Kidney epithelial cell (primary cell): ENCODE measurements around the gene SLC43A2. TPM values are rescaled to one million over a fixed set of nuclear protein-coding genes. Genes with fewer than 3 reads are reported as not detected.

ENCODE experiments used
- DNase-seq: peaks from one replicate; pipeline ENCODE4 v3.0.0-alpha.2; 2010; ENCODE audit warnings: low read depth
- H3K27me3 ChIP-seq: 2 replicates; pipeline ENCODE4 v1.6.0; 2011; ENCODE audit warnings: low read length; ENCODE audit not compliant: control insufficient read depth, insufficient read depth
- H3K36me3 ChIP-seq: 2 replicates; pipeline ENCODE4 v1.5.1; 2011; ENCODE audit warnings: low read length; ENCODE audit not compliant: control insufficient read depth, insufficient read depth
- H3K4me3 ChIP-seq: 2 replicates; pipeline ENCODE4 v1.5.1; 2011; ENCODE audit warnings: low read depth, mild to moderate bottlenecking, control low read depth, low read length
- CTCF ChIP-seq: IDR thresholded peaks from 2 replicates; pipeline ENCODE4 v1.5.1; 2011; ENCODE audit warnings: mild to moderate bottlenecking, moderate library complexity, low read length, control low read depth, inconsistent platforms; ENCODE audit not compliant: insufficient read depth, poor library complexity, severe bottlenecking
- total RNA-seq: library from RNA; depleted of rRNA; stranded (reverse); fragments of >200 nt; gene quantifications from 2 replicates; pipeline ENCODE4 v1.2.3, GENCODE V29; 2015

The SLC43A2 gene
- total RNA-seq, 1 donor from 2014 or later = 9.1 TPM

GRCh38 chr17:1630662-1631061 is 2.0 kb upstream of the SLC43A2 start:
- no peak for TF ChIP-seq CTCF
- no peak for DNase-seq
- Histone ChIP-seq H3K36me3 (no peaks in the 10 kb centered on the region), H3K4me3 (no peak overlapping the region), H3K27me3 (peaks cover 7% of the 10 kb centered on the region)

GRCh38 chr17:1629504-1630310 is 1.1 kb upstream of the SLC43A2 start:
- peak; percentile 88 for TF ChIP-seq CTCF
- peak overlapping the region; percentile 49 for H3K4me3 ChIP-seq
- H3K27me3 ChIP-seq = peaks cover 7% of the 10 kb centered on the region
- no peaks in the 10 kb centered on the region for H3K36me3 ChIP-seq
- no peak for DNase-seq

GRCh38 chr17:1628856-1629503 is 346 bp upstream of the SLC43A2 start:
- no peak for DNase-seq
- Histone ChIP-seq H3K27me3 (peaks cover 7% of the 10 kb centered on the region), H3K36me3 (no peaks in the 10 kb centered on the region), H3K4me3 (peak overlapping the region; percentile 49)
- no peak for TF ChIP-seq CTCF

- TF ChIP-seq CTCF = no peak
- no peak for DNase-seq
- peak overlapping the region; percentile 49 for H3K4me3 ChIP-seq
- peaks cover 7% of the 10 kb centered on the region for H3K27me3 ChIP-seq
- H3K36me3 ChIP-seq = no peaks in the 10 kb centered on the region
Measured at GRCh38 chr17:1627182-1627981, 1.3 kb downstream of the SLC43A2 start.

- DNase-seq = no peak
- no peak for TF ChIP-seq CTCF
- H3K36me3 ChIP-seq = no peaks in the 10 kb centered on the region
- H3K4me3 ChIP-seq = no peak overlapping the region
- peaks cover 7% of the 10 kb centered on the region for H3K27me3 ChIP-seq
Measured at GRCh38 chr17:1626333-1626732, 2.3 kb downstream of the SLC43A2 start.
